Measurements from ENCODE around the gene KCTD3.

Gene KCTD3

GRCh38 chr1:215648957-215649356 lies 81.9 kb downstream of the KCTD3 start:
- in situ Hi-C loops (cut with HindIII; ENCODE audit: low sequenced_read_pairs), result no loop called here

GRCh38 chr1:215650446-215651149 lies 83.5 kb downstream of the KCTD3 start:
- in situ Hi-C loops (cut with HindIII; ENCODE audit: low sequenced_read_pairs), result no loop called here

GRCh38 chr1:215651867-215652266 lies 84.8 kb downstream of the KCTD3 start:
- in situ Hi-C loops (cut with HindIII; ENCODE audit: low sequenced_read_pairs), result no loop called here

GRCh38 chr1:215652371-215652770 lies 85.3 kb downstream of the KCTD3 start:
- in situ Hi-C loops (cut with HindIII; ENCODE audit: low sequenced_read_pairs), result no loop called here

GRCh38 chr1:215657047-215657446 lies 89.9 kb downstream of the KCTD3 start:
- in situ Hi-C loops (cut with HindIII; ENCODE audit: low sequenced_read_pairs), result no loop called here

GRCh38 chr1:215660259-215660658 lies 93.2 kb downstream of the KCTD3 start:
- in situ Hi-C loops (cut with HindIII; ENCODE audit: low sequenced_read_pairs), result no loop called here

- in situ Hi-C loops (cut with HindIII; ENCODE audit: low sequenced_read_pairs), result no loop called here
Measured at GRCh38 chr1:215661033-215661432, 93.9 kb downstream of the KCTD3 start.

GRCh38 chr1:215665215-215665614 lies 98.1 kb downstream of the KCTD3 start:
- in situ Hi-C loops (cut with HindIII; ENCODE audit: low sequenced_read_pairs), result no loop called here

GRCh38 chr1:215667761-215668160 lies 100.7 kb downstream of the KCTD3 start:
- in situ Hi-C loops (cut with HindIII; ENCODE audit: low sequenced_read_pairs), result no loop called here

- in situ Hi-C loops (cut with HindIII; ENCODE audit: low sequenced_read_pairs), result no loop called here
Measured at GRCh38 chr1:215669806-215670491, 102.8 kb downstream of the KCTD3 start.
